ENCODE measurements around the gene CYGB. TPM values are rescaled to one million over a fixed set of nuclear protein-coding genes. Genes with fewer than 3 reads are reported as not detected.
A peak's percentile ranks its signal among the peaks of the same experiment; 100 is the strongest.

Gene CYGB
- total RNA-seq, 4 donors from 2014 or later = 1.3 to 12.8 (median 6.9) TPM

GRCh38 chr17:76504117-76504516, 33.4 kb downstream of the CYGB start:
- WGBS, 2 donors = 68 to 77% methylated on average over 7 of the region's 7 CpGs
- no peak overlapping the region for H3K27ac ChIP-seq
- peaks cover 6 to 40% (median 18%) of the 10 kb centered on the region in 3 donors for H3K4me1 ChIP-seq
- H3K36me3 ChIP-seq = no peaks in the 10 kb centered on the region
- intact Hi-C loops (cut with DNase I) = loop anchor here (10.0 kb wide), 1 partner anchor 99 kb away; no protein-coding TSS in a partner anchor
- TF ChIP-seq POLR2A (IDR thresholded peaks at IDR 0.05) = no peak
- TF ChIP-seq, protein P1, sequence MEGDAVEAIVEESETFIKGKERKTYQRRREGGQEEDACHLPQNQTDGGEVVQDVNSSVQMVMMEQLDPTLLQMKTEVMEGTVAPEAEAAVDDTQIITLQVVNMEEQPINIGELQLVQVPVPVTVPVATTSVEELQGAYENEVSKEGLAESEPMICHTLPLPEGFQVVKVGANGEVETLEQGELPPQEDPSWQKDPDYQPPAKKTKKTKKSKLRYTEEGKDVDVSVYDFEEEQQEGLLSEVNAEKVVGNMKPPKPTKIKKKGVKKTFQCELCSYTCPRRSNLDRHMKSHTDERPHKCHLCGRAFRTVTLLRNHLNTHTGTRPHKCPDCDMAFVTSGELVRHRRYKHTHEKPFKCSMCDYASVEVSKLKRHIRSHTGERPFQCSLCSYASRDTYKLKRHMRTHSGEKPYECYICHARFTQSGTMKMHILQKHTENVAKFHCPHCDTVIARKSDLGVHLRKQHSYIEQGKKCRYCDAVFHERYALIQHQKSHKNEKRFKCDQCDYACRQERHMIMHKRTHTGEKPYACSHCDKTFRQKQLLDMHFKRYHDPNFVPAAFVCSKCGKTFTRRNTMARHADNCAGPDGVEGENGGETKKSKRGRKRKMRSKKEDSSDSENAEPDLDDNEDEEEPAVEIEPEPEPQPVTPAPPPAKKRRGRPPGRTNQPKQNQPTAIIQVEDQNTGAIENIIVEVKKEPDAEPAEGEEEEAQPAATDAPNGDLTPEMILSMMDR (IDR thresholded peaks at IDR 0.05) = no peak
- DNase-seq = no peak
- no peak overlapping the region for H3K4me3 ChIP-seq
- H3K27me3 ChIP-seq = peaks cover 0 to 26% (median 0%) of the 10 kb centered on the region in 4 donors
- no peaks in the 10 kb centered on the region for H3K9me3 ChIP-seq

GRCh38 chr17:76502341-76503211, 34.9 kb downstream of the CYGB start:
- Histone ChIP-seq H3K9me3 (no peaks in the 10 kb centered on the region), H3K36me3 (no peaks in the 10 kb centered on the region), H3K27me3 (peaks cover 0 to 12% (median 0%) of the 10 kb centered on the region in 4 donors), H3K4me3 (no peak overlapping the region), H3K27ac (peak overlapping the region; percentile 84 to 94 (median 91)), H3K4me1 (peaks cover 14 to 55% (median 33%) of the 10 kb centered on the region in 3 donors)
- intact Hi-C loops (cut with DNase I) = loop anchor here (10.0 kb wide), 1 partner anchor 98 kb away; no protein-coding TSS in a partner anchor
- WGBS, 2 donors = 75 to 82% methylated on average over 8 of the region's 8 CpGs
- DNase-seq = no peak
- TF ChIP-seq, protein P1 (IDR thresholded peaks at IDR 0.05) = no peak
- no peak for TF ChIP-seq POLR2A (IDR thresholded peaks at IDR 0.05)

DNA sequence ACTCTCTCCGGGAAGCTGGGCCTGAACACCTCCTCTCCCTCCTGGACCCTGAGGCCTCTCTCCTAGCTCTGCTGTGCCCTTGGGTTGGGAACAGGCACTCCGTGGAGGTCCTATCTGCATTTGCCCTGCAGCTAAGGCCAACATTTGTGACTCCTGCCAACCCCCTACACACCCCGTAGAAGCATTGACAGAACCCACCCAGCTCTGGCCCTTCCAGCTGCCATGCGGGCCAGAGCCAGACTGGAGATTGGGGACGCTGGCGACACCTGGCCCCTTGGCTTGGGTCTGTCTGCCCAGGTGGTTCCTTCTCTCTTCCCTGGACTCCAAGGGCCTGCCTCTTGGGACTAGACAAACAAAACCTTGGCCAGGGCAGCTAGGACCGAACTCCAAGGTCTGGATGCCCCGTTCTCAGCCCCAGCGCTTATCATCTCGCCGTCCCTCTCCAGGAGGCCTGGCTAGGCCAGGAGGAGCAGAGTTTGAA, 35.6 kb downstream of the CYGB start:
- intact Hi-C loops (cut with DNase I) = loop anchor here (10.0 kb wide), 1 partner anchor 97 kb away; no protein-coding TSS in a partner anchor
- Histone ChIP-seq H3K27ac (peak overlapping the region; percentile 84 to 94 (median 91)), H3K36me3 (no peaks in the 10 kb centered on the region), H3K4me3 (peak overlapping the region; percentile 64 to 95 (median 84)), H3K27me3 (peaks cover 0 to 4% (median 0%) of the 10 kb centered on the region in 4 donors), H3K4me1 (peaks cover 14 to 63% (median 36%) of the 10 kb centered on the region in 3 donors), H3K9me3 (no peaks in the 10 kb centered on the region)
- TF ChIP-seq, protein P1 (IDR thresholded peaks at IDR 0.05) = no peak
- no peak for TF ChIP-seq POLR2A (IDR thresholded peaks at IDR 0.05)
- DNase-seq = no peak
- 59 to 70% methylated on average over 5 to 6 of the region's 11 CpGs for WGBS, 2 donors

DNA sequence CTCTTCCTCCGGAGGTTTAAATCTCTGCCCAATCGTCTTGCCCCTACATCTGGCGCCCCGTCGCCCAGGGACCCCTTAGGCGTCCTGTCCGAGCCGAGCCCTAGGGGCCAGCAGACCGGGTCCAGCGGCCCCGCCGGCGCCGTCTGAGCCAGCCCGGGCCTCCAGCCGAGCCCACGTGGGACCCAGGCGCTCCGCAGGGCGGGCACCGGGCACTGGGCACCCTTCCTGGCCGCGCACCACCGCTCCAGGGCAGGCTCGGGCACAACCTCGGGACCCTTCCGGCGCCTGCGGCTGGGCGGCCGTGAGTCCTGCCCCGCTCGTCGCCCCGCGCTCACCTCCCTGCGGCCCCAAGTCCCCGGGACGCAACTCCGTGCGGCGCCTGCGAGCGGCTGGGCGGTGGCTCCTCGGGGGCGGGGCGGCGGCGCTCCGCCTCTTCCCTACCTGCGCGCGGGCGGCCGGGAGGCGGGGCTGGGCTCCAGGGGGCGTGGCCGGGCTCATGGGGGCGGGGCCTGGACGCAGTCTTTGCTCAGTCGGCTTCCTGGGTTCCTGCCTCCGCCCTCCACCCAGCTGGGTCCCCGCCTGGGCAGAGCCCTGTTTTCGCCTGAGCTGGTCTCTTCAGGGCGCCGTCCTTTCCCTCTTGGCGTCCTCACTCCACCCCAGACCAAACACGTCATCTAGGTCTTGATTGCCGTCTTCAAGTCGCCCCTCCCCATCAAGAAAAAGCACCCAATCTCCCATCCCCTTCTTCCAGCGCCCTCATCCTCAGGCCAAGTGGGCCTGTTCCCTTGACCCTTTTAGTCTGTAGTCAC, 36.3 kb downstream of the CYGB start, which contains the start of gene RHBDF2:
Gene RHBDF2, minus strand, starts transcription at position 406 of the 809 bp plus-strand sequence. CDS start 19,899 bp downstream, outside the sequence.
- Histone ChIP-seq H3K27ac (peak within 1 kb of the TSS; percentile 84 to 94 (median 91)), H3K27me3 (no peaks in the 10 kb centered on the region), H3K9me3 (no peaks in the 10 kb centered on the region), H3K4me3 (peak within 1 kb of the TSS; percentile 64 to 95 (median 84)), H3K4me1 (peaks cover 14 to 64% (median 33%) of the 10 kb centered on the region in 3 donors), H3K36me3 (no peaks in the 10 kb centered on the region)
- intact Hi-C loops (cut with DNase I) = loop anchor here (10.0 kb wide), 1 partner anchor 96 kb away; no protein-coding TSS in a partner anchor
- no peak for DNase-seq
- peak in 3 of 4 donors; percentile 42 to 97 (median 90) for TF ChIP-seq POLR2A (IDR thresholded peaks at IDR 0.05)
- TF ChIP-seq, protein P1 (IDR thresholded peaks at IDR 0.05) = peak in 2 of 6 experiments; percentile 11 to 14
- 2 to 6% methylated on average over 3 to 8 of the region's 72 CpGs for WGBS, 2 donors

Data from esophagus squamous epithelium (tissue), 5 donors.